Measurements from ENCODE around the gene DCUN1D5. TPM values are rescaled to one million over a fixed set of nuclear protein-coding genes. Genes with fewer than 3 reads are reported as not detected.
A peak's percentile ranks its signal among the peaks of the same experiment; 100 is the strongest.

The DCUN1D5 gene
- total and polyA plus RNA-seq, 9 of the 15 experiments (the other 6 are each of a cell fraction or from before 2014, with no cell fraction given), result 38.4 to 242 (median 115) TPM

GRCh38 chr11:103108933-103109817, 17.2 kb upstream of the DCUN1D5 start, which contains the start of gene DYNC2H1 (continued):
- peak in 1 of 2 experiments; percentile 85; a peak in 2 of 4 replicates for TF ChIP-seq ZMIZ1 (IDR thresholded peaks at IDR 0.05; ENCODE audit: low read depth in 2 of 2, low read length in 2 of 2)
- peak in 1 of 2 experiments; percentile 13; a peak in 1 of 4 replicates for TF ChIP-seq SIX5 (IDR thresholded peaks at IDR 0.05; ENCODE audit: borderline replicate concordance in 1 of 2, insufficient read depth in 1 of 2, low read depth in 1 of 2, low read length in 2 of 2)
- no peak for TF ChIP-seq RFX5 (IDR thresholded peaks at IDR 0.05; ENCODE audit: low read depth, low read length)
- TF ChIP-seq ETV5 (CRISPR knock-in tag; IDR thresholded peaks at IDR 0.05; ENCODE audit: low read depth), result no peak
- TF ChIP-seq ZFP1 (CRISPR knock-in tag; IDR thresholded peaks at IDR 0.05), result no peak
- TF ChIP-seq CSDE1 (IDR thresholded peaks at IDR 0.05), result peak in 1 of 2 experiments; percentile 89; a peak in 2 of 4 replicates
- TF ChIP-seq NCOA4 (IDR thresholded peaks at IDR 0.05; ENCODE audit: partially characterized antibody), result no peak
- TF ChIP-seq SMAD3 (CRISPR knock-in tag; conservative IDR thresholded peaks at IDR 0.05), result no peak
- no peak for TF ChIP-seq PRMT5 (CRISPR knock-in tag; IDR thresholded peaks at IDR 0.05)
- peak; percentile 98 for TF ChIP-seq MXI1 (IDR thresholded peaks at IDR 0.05; ENCODE audit: low read depth, low read length)
- no peak for TF ChIP-seq ZBTB5 (IDR thresholded peaks at IDR 0.05)
- 0 out of 2 replicates have a peak, but pooled peaks have one; percentile 49 for TF ChIP-seq ZNF644 (tag; IDR thresholded peaks at IDR 0.05; ENCODE audit: low read depth)
- no peak for TF ChIP-seq KDM4B (IDR thresholded peaks at IDR 0.05; ENCODE audit: borderline replicate concordance in 2 of 2, low read depth in 1 of 2)
- no peak for TF ChIP-seq SRSF1 (IDR thresholded peaks at IDR 0.05; ENCODE audit: low read depth, low read length)
- peak; percentile 52; the same call in 1 of the 2 replicates for TF ChIP-seq CREB1 (IDR thresholded peaks at IDR 0.05)
- TF ChIP-seq CREB1 (CRISPR knock-in tag; IDR thresholded peaks at IDR 0.05), result peak; percentile 48; the same call in 1 of the 2 replicates
- TF ChIP-seq UBTF (IDR thresholded peaks at IDR 0.05; ENCODE audit: borderline replicate concordance in 1 of 2, low read depth in 2 of 2, low read length in 2 of 2), result no peak
